ENCODE data around the gene PIGQ.

GRCh38 chr16:586047-586644 lies 16.4 kb downstream of the PIGQ start:
- TF ChIP-seq GATA2 (IDR thresholded peaks at IDR 0.05; ENCODE audit: low read depth, low read length) (no peak), GATA3 (IDR thresholded peaks at IDR 0.05; ENCODE audit: low read depth, low read length) (no peak)

All from SH-SY5Y (cell line).